H9 (cell line): ENCODE data around the gene TRIM22. TPM values are rescaled to one million over a fixed set of nuclear protein-coding genes. Genes with fewer than 3 reads are reported as not detected.
A peak's percentile ranks its signal among the peaks of the same experiment; 100 is the strongest.

Experiments
- DNase-seq: peaks from one replicate; pipeline ENCODE4 v3.0.0-alpha.2; 2017
- H2AFZ ChIP-seq: one replicate; pipeline ENCODE4 v1.6.1; 2013; ENCODE audit warnings: mild to moderate bottlenecking, low read length, control low read depth, moderate library complexity
- H2AK5ac ChIP-seq: 2 replicates; pipeline ENCODE4 v1.6.1; 2013; ENCODE audit warnings: low read length, control low read depth, mixed read lengths; ENCODE audit not compliant: insufficient read length
- H2BK120ac ChIP-seq: one replicate; pipeline ENCODE4 v1.6.1; 2013; ENCODE audit warnings: low read depth, mild to moderate bottlenecking, low read length, control low read depth, inconsistent platforms; ENCODE audit not compliant: poor library complexity, severe bottlenecking
- H2BK12ac ChIP-seq: 2 replicates; pipeline ENCODE4 v1.6.1; 2013; ENCODE audit warnings: low read length, control low read depth, mixed read lengths, low read depth; ENCODE audit not compliant: insufficient read length
- H2BK15ac ChIP-seq: 2 replicates; pipeline ENCODE4 v1.6.1; 2013; ENCODE audit warnings: low read depth, low read length, control low read depth
- H2BK20ac ChIP-seq: one replicate; pipeline ENCODE4 v1.6.1; 2013; ENCODE audit warnings: low read depth, mild to moderate bottlenecking, low read length, control low read depth, inconsistent platforms; ENCODE audit not compliant: poor library complexity, severe bottlenecking
- H2BK5ac ChIP-seq: 2 replicates; pipeline ENCODE4 v1.6.1; 2013; ENCODE audit warnings: low read length, control low read depth, mixed read lengths; ENCODE audit not compliant: insufficient read length
- H3K14ac ChIP-seq: 2 replicates; pipeline ENCODE4 v1.6.1; 2013; ENCODE audit warnings: low read length, control low read depth; ENCODE audit not compliant: insufficient read depth
- H3K18ac ChIP-seq: 2 replicates; pipeline ENCODE4 v1.6.1; 2013; ENCODE audit warnings: low read depth, mild to moderate bottlenecking, mixed read lengths, low read length, control low read depth; ENCODE audit not compliant: insufficient read length
- H3K23ac ChIP-seq: 2 replicates; pipeline ENCODE4 v1.6.1; 2013; ENCODE audit warnings: low read length, control low read depth, mixed read lengths, low read depth; ENCODE audit not compliant: insufficient read length
- H3K23me2 ChIP-seq: 2 replicates; pipeline ENCODE4 v1.6.1; 2013; ENCODE audit warnings: low read depth, mild to moderate bottlenecking, mixed read lengths, low read length, control low read depth; ENCODE audit not compliant: insufficient read length, poor library complexity, severe bottlenecking
- H3K27ac ChIP-seq: 2 replicates; pipeline ENCODE4 v1.5.1; 2013; ENCODE audit warnings: low read length, control low read depth, mixed read lengths, low read depth; ENCODE audit not compliant: insufficient read length
- H3K27me3 ChIP-seq: 2 replicates; pipeline ENCODE4 v1.6.1; 2013; ENCODE audit warnings: low read length, control low read depth, inconsistent platforms; ENCODE audit not compliant: insufficient read depth
- H3K4ac ChIP-seq: 2 replicates; pipeline ENCODE4 v1.6.1; 2013; ENCODE audit warnings: low read depth, mild to moderate bottlenecking, control low read depth, inconsistent platforms, low read length, moderate library complexity
- H3K4me1 ChIP-seq: 2 replicates; pipeline ENCODE4 v1.6.1; 2013; ENCODE audit warnings: low read length, control low read depth, inconsistent platforms; ENCODE audit not compliant: insufficient read depth
- H3K4me2 ChIP-seq: 2 replicates; pipeline ENCODE4 v1.6.1; 2013; ENCODE audit warnings: low read length, control low read depth, mixed read lengths; ENCODE audit not compliant: insufficient read length, insufficient read depth
- H3K56ac ChIP-seq: 2 replicates; pipeline ENCODE4 v1.6.1; 2013; ENCODE audit warnings: low read depth, mild to moderate bottlenecking, mixed read lengths, low read length, control low read depth; ENCODE audit not compliant: insufficient read length
- H3K79me1 ChIP-seq: 2 replicates; pipeline ENCODE4 v1.6.1; 2013; ENCODE audit warnings: low read depth, mild to moderate bottlenecking, moderate library complexity, low read length, control low read depth, inconsistent platforms; ENCODE audit not compliant: insufficient read depth, poor library complexity, severe bottlenecking
- H3K79me2 ChIP-seq: 2 replicates; pipeline ENCODE4 v1.6.1; 2013; ENCODE audit warnings: low read length, control low read depth, inconsistent platforms; ENCODE audit not compliant: insufficient read depth
- H3K9ac ChIP-seq: 2 replicates; pipeline ENCODE4 v1.6.1; 2013; ENCODE audit warnings: low read length, control low read depth, mixed read lengths; ENCODE audit not compliant: insufficient read length; ENCODE audit errors: extremely low read depth
- H3K9me3 ChIP-seq: one replicate; pipeline ENCODE4 v1.6.1; 2013; ENCODE audit warnings: low read depth, low read length, inconsistent platforms; ENCODE audit not compliant: control insufficient read depth
- H3T11ph ChIP-seq: one replicate; pipeline ENCODE4 v1.6.1; 2013; ENCODE audit warnings: mild to moderate bottlenecking, low read length, control low read depth, inconsistent platforms
- H4K20me1 ChIP-seq: one replicate; pipeline ENCODE4 v1.6.1; 2013; ENCODE audit not compliant: control insufficient read depth, insufficient read length, insufficient read depth
- H4K5ac ChIP-seq: 2 replicates; pipeline ENCODE4 v1.6.1; 2013; ENCODE audit warnings: low read depth, mild to moderate bottlenecking, mixed read lengths, low read length, control low read depth; ENCODE audit not compliant: insufficient read length
- H4K8ac ChIP-seq: replicated peaks from 2 replicates; pipeline ENCODE4 v1.6.1; 2013; ENCODE audit warnings: low read length, control low read depth, mixed read lengths, low read depth; ENCODE audit not compliant: insufficient read length
- H4K91ac ChIP-seq: 2 replicates; pipeline ENCODE4 v1.6.1; 2013; ENCODE audit warnings: low read depth, mild to moderate bottlenecking, moderate library complexity, mixed read lengths, low read length, control low read depth; ENCODE audit not compliant: insufficient read length
- H3K27ac Mint-ChIP-seq, 3 experiments: 2 replicates in 2 of 3; 3 replicates in 1 of 3; pipeline ENCODE4 v1.8.0; 2020 to 2021; ENCODE audit warnings: mixed read lengths in 3 of 3, mild to moderate bottlenecking in 1 of 3, moderate library complexity in 1 of 3
- H3K27me3 Mint-ChIP-seq: 2 replicates; pipeline ENCODE4 v1.8.0; 2021; ENCODE audit warnings: low read depth, mild to moderate bottlenecking, moderate library complexity, mixed read lengths
- H3K36me3 Mint-ChIP-seq, 3 experiments: 2 replicates in 2 of 3; 3 replicates in 1 of 3; pipeline ENCODE4 v1.8.0; 2020 to 2021; ENCODE audit warnings: low read depth in 3 of 3, mixed read lengths in 3 of 3; ENCODE audit not compliant: insufficient read depth in 1 of 3
- H3K4me1 Mint-ChIP-seq, 2 experiments: 2 replicates each; pipeline ENCODE4 v1.8.0; 2020; ENCODE audit warnings: mixed read lengths in 2 of 2
- H3K4me3 Mint-ChIP-seq, 2 experiments: 2 replicates in 1 of 2; 3 replicates in 1 of 2; pipeline ENCODE4 v1.8.0; 2020 to 2021; ENCODE audit warnings: mild to moderate bottlenecking in 2 of 2, mixed read lengths in 2 of 2, moderate library complexity in 1 of 2
- H3K9me3 Mint-ChIP-seq, 2 experiments: 2 replicates in 1 of 2; 3 replicates in 1 of 2; pipeline ENCODE4 v1.8.0; 2020; ENCODE audit warnings: mild to moderate bottlenecking in 2 of 2, mixed read lengths in 2 of 2, moderate library complexity in 1 of 2
- CTCF ChIP-seq: fragments of 200-600 bp; sonication (generic); conservative IDR thresholded peaks from 3 replicates; pipeline ENCODE4 v1.8.0; 2021; ENCODE audit warnings: antibody characterized with exemption, mild to moderate bottlenecking
- WGBS: extraction: QIAGEN DNeasy Blood & Tissue Kit; methylation state at CpG from one replicate; pipeline ENCODE4 v1.1.7; 2013; ENCODE audit warnings: missing lambda C conversion rate, low lambda C conversion rate, mixed read lengths; ENCODE audit not compliant: insufficient read length; ENCODE audit errors: extremely low coverage; 5-methylcytosine and 5-hydroxymethylcytosine counted together
- total RNA-seq: library from RNA; stranded (reverse); gene quantifications from 2 replicates; pipeline ENCODE4 v1.2.1, GENCODE V29; 2021

Gene TRIM22
- total RNA-seq, 1 experiment from 2014 or later = 78.6 TPM

- Histone ChIP-seq H3K23ac (no peak overlapping the region), H3K27ac (no peak overlapping the region), H3K14ac (no peak overlapping the region), H3K79me1 (no peaks in the 10 kb centered on the region), H3K18ac (no peak overlapping the region), H2BK5ac (no peak overlapping the region), H2AFZ (no peak overlapping the region), H3K23me2 (no peaks in the 10 kb centered on the region), H4K8ac (no peak overlapping the region), H3K4ac (no peak overlapping the region), H4K91ac (no peak overlapping the region), H3K4me2 (no peak overlapping the region), H2BK20ac (no peak overlapping the region), H2AK5ac (no peak overlapping the region), H3K56ac (no peak overlapping the region), H2BK15ac (no peak overlapping the region), H4K20me1 (no peaks in the 10 kb centered on the region), H2BK12ac (no peak overlapping the region), H3K9ac (no peak overlapping the region), H3K27me3 (no peaks in the 10 kb centered on the region), H2BK120ac (no peak overlapping the region), H4K5ac (no peak overlapping the region), H3K9me3 (no peaks in the 10 kb centered on the region), H3K79me2 (peaks cover 3% of the 10 kb centered on the region; the same call in 1 of the 2 replicates), H3T11ph (no peak overlapping the region), H3K4me1 (no peaks in the 10 kb centered on the region)
- H3K4me3 Mint-ChIP-seq = no peak overlapping the region
- peaks cover 0 to 71% (median 46%) of the 10 kb centered on the region in 3 experiments; a peak in 5 of 7 replicates for H3K36me3 Mint-ChIP-seq
- no CpG with 5 or more reads among the region's 2 CpGs for WGBS
- peaks cover 9 to 23% of the 10 kb centered on the region in 2 experiments; a peak in 3 of 4 replicates for H3K4me1 Mint-ChIP-seq
- DNase-seq = no peak
- H3K9me3 Mint-ChIP-seq = no peaks in the 10 kb centered on the region
- H3K27me3 Mint-ChIP-seq = no peaks in the 10 kb centered on the region
- peak overlapping the region in 2 of 3 experiments; percentile 10 to 11; a peak in 2 of 7 replicates for H3K27ac Mint-ChIP-seq
- TF ChIP-seq CTCF = no peak
Observed at GRCh38 chr11:5696210-5696609, 6.6 kb downstream of the TRIM22 start.
